ENCODE results near the gene CEP250. TPM values are rescaled to one million over a fixed set of nuclear protein-coding genes. Genes with fewer than 3 reads are reported as not detected.

CEP250 gene
- total RNA-seq, 4 donors from 2014 or later = 18.8 to 55.4 (median 27.1) TPM

DNA sequence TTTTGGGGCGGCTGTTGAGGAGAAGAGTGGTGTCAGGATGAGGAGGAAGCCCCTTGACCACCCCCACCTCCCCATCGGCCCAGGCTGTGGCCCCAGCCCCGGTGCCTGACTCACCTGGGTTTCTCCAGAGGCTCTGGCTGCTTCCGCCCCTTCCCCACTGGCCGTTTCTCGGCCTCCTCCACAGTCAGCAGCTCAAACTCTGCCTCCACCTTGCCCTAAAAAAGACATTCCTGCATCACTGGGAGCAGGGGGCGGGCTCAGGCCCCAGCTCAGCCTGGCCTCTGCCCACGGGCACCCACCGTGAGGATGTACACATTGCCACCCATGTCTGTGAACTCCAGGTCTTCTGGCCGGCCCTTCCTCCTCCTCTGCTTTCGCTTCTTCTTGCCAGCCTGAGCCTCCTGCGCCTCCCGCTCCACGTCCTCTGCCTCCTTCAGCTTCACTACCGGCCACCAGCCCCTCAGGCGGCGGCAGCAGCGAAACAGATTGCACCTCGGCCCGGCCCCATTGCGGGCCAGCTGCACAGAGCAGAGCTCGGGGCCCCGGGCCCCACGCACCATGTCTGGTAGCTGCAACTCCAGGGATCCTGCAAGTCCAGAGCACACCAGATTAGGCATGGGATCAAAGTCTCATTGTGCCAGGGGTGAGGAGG, 103.8 kb downstream of the CEP250 start:
- Histone ChIP-seq H3K4me3 (no peak overlapping the region), H3K27ac (no peak overlapping the region), H3K4me1 (no peaks in the 10 kb centered on the region), H3K27me3 (no peaks in the 10 kb centered on the region), H3K9me3 (no peaks in the 10 kb centered on the region), H3K36me3 (peaks cover 39% of the 10 kb centered on the region)
- WGBS = 88% methylated on average over 24 of the region's 24 CpGs
- DNase-seq (ENCODE audit: low spot score in 2 of 2) = no peak
- TF ChIP-seq, protein P1, sequence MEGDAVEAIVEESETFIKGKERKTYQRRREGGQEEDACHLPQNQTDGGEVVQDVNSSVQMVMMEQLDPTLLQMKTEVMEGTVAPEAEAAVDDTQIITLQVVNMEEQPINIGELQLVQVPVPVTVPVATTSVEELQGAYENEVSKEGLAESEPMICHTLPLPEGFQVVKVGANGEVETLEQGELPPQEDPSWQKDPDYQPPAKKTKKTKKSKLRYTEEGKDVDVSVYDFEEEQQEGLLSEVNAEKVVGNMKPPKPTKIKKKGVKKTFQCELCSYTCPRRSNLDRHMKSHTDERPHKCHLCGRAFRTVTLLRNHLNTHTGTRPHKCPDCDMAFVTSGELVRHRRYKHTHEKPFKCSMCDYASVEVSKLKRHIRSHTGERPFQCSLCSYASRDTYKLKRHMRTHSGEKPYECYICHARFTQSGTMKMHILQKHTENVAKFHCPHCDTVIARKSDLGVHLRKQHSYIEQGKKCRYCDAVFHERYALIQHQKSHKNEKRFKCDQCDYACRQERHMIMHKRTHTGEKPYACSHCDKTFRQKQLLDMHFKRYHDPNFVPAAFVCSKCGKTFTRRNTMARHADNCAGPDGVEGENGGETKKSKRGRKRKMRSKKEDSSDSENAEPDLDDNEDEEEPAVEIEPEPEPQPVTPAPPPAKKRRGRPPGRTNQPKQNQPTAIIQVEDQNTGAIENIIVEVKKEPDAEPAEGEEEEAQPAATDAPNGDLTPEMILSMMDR (IDR thresholded peaks at IDR 0.05) = no peak

DNA sequence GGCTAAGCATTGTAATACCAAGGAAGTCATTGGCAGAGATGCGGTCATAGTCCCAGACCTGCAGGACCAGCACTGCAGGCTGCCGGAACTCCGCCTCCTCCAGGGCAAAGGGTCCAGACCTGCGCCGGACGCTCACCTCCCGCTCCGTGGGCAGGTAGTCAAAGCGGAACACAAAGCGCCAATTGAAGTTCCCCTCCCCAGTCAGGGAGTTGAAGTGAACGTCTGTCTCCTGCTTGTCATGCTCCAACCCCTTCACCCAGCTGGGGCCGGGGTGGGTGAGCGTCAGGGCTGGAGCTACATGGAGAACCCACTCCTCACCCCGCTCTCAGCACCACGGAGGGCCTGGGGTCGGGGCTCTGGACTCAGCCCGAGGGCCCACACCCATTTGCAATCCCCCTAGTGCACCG, 104.7 kb downstream of the CEP250 start:
- H3K4me1 ChIP-seq = no peaks in the 10 kb centered on the region
- WGBS = 61% methylated on average over 10 of the region's 18 CpGs
- no peaks in the 10 kb centered on the region for H3K27me3 ChIP-seq
- no peaks in the 10 kb centered on the region for H3K9me3 ChIP-seq
- TF ChIP-seq POLR2AphosphoS5 (IDR thresholded peaks at IDR 0.05) (no peak), POLR2A (IDR thresholded peaks at IDR 0.05) (no peak), EP300 (IDR thresholded peaks at IDR 0.05) (no peak)
- TF ChIP-seq, protein P1 (IDR thresholded peaks at IDR 0.05) = no peak
- DNase-seq (ENCODE audit: low spot score in 2 of 2) = no peak
- H3K27ac ChIP-seq = no peak overlapping the region
- no peak overlapping the region for H3K4me3 ChIP-seq
- peaks cover 29% of the 10 kb centered on the region for H3K36me3 ChIP-seq

GRCh38 chr20:35560541-35560940, 105.1 kb downstream of the CEP250 start:
- no peaks in the 10 kb centered on the region for H3K4me1 ChIP-seq
- 68% methylated on average over 8 of the region's 10 CpGs for WGBS
- no peaks in the 10 kb centered on the region for H3K27me3 ChIP-seq
- TF ChIP-seq POLR2AphosphoS5 (IDR thresholded peaks at IDR 0.05) = no peak
- no peak for TF ChIP-seq EP300 (IDR thresholded peaks at IDR 0.05)
- TF ChIP-seq POLR2A (IDR thresholded peaks at IDR 0.05) = no peak
- TF ChIP-seq, protein P1 (IDR thresholded peaks at IDR 0.05) = no peak
- DNase-seq (ENCODE audit: low spot score in 2 of 2) = no peak
- H3K27ac ChIP-seq = no peak overlapping the region
- no peak overlapping the region for H3K4me3 ChIP-seq
- H3K36me3 ChIP-seq = peaks cover 25% of the 10 kb centered on the region
- no peaks in the 10 kb centered on the region for H3K9me3 ChIP-seq

DNA sequence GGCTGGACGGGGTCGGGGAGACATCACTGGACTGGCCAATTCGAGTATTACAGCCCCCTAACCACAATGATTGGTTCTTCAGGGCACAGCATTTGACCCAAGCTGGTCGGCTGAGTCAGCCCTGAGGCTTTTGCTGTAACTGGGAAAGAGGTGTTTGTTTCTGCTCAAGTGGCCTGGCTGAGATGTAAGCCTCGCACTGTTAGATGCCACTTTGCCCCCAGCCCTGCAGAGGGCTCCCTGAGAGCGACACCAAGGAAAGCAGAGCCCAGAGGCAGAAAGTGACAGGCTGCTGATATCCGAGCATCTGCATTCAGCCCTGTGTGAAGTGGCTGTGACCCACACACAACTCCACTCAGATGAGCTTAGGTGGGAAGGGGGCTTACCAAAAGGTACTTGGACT, 105.9 kb downstream of the CEP250 start:
- DNase-seq (ENCODE audit: low spot score in 2 of 2) = no peak
- WGBS = no CpG with 5 or more reads among the region's 7 CpGs
- TF ChIP-seq, protein P1 (IDR thresholded peaks at IDR 0.05) = no peak
- TF ChIP-seq POLR2A (IDR thresholded peaks at IDR 0.05) (no peak), POLR2AphosphoS5 (IDR thresholded peaks at IDR 0.05) (no peak), EP300 (IDR thresholded peaks at IDR 0.05) (no peak)
- Histone ChIP-seq H3K4me3 (no peak overlapping the region), H3K9me3 (no peaks in the 10 kb centered on the region), H3K4me1 (no peaks in the 10 kb centered on the region), H3K27me3 (no peaks in the 10 kb centered on the region), H3K36me3 (peaks cover 19% of the 10 kb centered on the region), H3K27ac (no peak overlapping the region)

DNA sequence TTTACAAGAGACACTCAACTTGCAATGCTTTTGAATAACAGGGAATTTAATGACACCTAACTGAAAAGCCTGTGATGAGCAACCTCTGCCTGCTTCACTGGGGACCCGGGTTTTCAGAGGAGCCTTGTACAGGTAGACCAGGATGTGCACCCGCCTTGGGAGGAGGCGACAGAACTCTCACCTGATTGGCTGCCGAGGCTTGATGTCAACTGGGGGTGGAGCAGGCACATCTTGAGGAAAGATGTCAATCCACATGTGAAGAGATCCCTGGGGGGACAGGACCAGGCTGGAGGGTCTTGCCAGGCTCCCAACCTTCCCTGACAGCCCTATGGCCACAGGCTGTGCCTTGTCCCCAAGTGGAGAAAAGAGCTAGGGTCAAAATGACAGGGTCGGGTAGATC, 106.3 kb downstream of the CEP250 start:
- peaks cover 15% of the 10 kb centered on the region for H3K36me3 ChIP-seq
- no peaks in the 10 kb centered on the region for H3K4me1 ChIP-seq
- H3K27ac ChIP-seq = no peak overlapping the region
- no peak for DNase-seq (ENCODE audit: low spot score in 2 of 2)
- no peak for TF ChIP-seq EP300 (IDR thresholded peaks at IDR 0.05)
- H3K9me3 ChIP-seq = no peaks in the 10 kb centered on the region
- no peak overlapping the region for H3K4me3 ChIP-seq
- 92% methylated on average over 1 of the region's 5 CpGs for WGBS
- H3K27me3 ChIP-seq = no peaks in the 10 kb centered on the region

Data from suprapubic skin (tissue), 4 donors.